H9 (cell line): Measurements from ENCODE around the gene UPF3B. TPM values are rescaled to one million over a fixed set of nuclear protein-coding genes. Genes with fewer than 3 reads are reported as not detected.
A peak's percentile ranks its signal among the peaks of the same experiment; 100 is the strongest.

Experiments
- DNase-seq: peaks from one replicate; pipeline ENCODE4 v3.0.0-alpha.2; 2017
- H2AFZ ChIP-seq: one replicate; pipeline ENCODE4 v1.6.1; 2013; ENCODE audit warnings: mild to moderate bottlenecking, low read length, control low read depth, moderate library complexity
- H2AK5ac ChIP-seq: 2 replicates; pipeline ENCODE4 v1.6.1; 2013; ENCODE audit warnings: low read length, control low read depth, mixed read lengths; ENCODE audit not compliant: insufficient read length
- H2BK120ac ChIP-seq: one replicate; pipeline ENCODE4 v1.6.1; 2013; ENCODE audit warnings: low read depth, mild to moderate bottlenecking, low read length, control low read depth, inconsistent platforms; ENCODE audit not compliant: poor library complexity, severe bottlenecking
- H2BK12ac ChIP-seq: 2 replicates; pipeline ENCODE4 v1.6.1; 2013; ENCODE audit warnings: low read length, control low read depth, mixed read lengths, low read depth; ENCODE audit not compliant: insufficient read length
- H2BK15ac ChIP-seq: 2 replicates; pipeline ENCODE4 v1.6.1; 2013; ENCODE audit warnings: low read depth, low read length, control low read depth
- H2BK20ac ChIP-seq: one replicate; pipeline ENCODE4 v1.6.1; 2013; ENCODE audit warnings: low read depth, mild to moderate bottlenecking, low read length, control low read depth, inconsistent platforms; ENCODE audit not compliant: poor library complexity, severe bottlenecking
- H2BK5ac ChIP-seq: 2 replicates; pipeline ENCODE4 v1.6.1; 2013; ENCODE audit warnings: low read length, control low read depth, mixed read lengths; ENCODE audit not compliant: insufficient read length
- H3K14ac ChIP-seq: 2 replicates; pipeline ENCODE4 v1.6.1; 2013; ENCODE audit warnings: low read length, control low read depth; ENCODE audit not compliant: insufficient read depth
- H3K18ac ChIP-seq: 2 replicates; pipeline ENCODE4 v1.6.1; 2013; ENCODE audit warnings: low read depth, mild to moderate bottlenecking, mixed read lengths, low read length, control low read depth; ENCODE audit not compliant: insufficient read length
- H3K23ac ChIP-seq: 2 replicates; pipeline ENCODE4 v1.6.1; 2013; ENCODE audit warnings: low read length, control low read depth, mixed read lengths, low read depth; ENCODE audit not compliant: insufficient read length
- H3K23me2 ChIP-seq: 2 replicates; pipeline ENCODE4 v1.6.1; 2013; ENCODE audit warnings: low read depth, mild to moderate bottlenecking, mixed read lengths, low read length, control low read depth; ENCODE audit not compliant: insufficient read length, poor library complexity, severe bottlenecking
- H3K27ac ChIP-seq: 2 replicates; pipeline ENCODE4 v1.5.1; 2013; ENCODE audit warnings: low read length, control low read depth, mixed read lengths, low read depth; ENCODE audit not compliant: insufficient read length
- H3K27me3 ChIP-seq: 2 replicates; pipeline ENCODE4 v1.6.1; 2013; ENCODE audit warnings: low read length, control low read depth, inconsistent platforms; ENCODE audit not compliant: insufficient read depth
- H3K4ac ChIP-seq: 2 replicates; pipeline ENCODE4 v1.6.1; 2013; ENCODE audit warnings: low read depth, mild to moderate bottlenecking, control low read depth, inconsistent platforms, low read length, moderate library complexity
- H3K4me1 ChIP-seq: 2 replicates; pipeline ENCODE4 v1.6.1; 2013; ENCODE audit warnings: low read length, control low read depth, inconsistent platforms; ENCODE audit not compliant: insufficient read depth
- H3K4me2 ChIP-seq: 2 replicates; pipeline ENCODE4 v1.6.1; 2013; ENCODE audit warnings: low read length, control low read depth, mixed read lengths; ENCODE audit not compliant: insufficient read length, insufficient read depth
- H3K56ac ChIP-seq: 2 replicates; pipeline ENCODE4 v1.6.1; 2013; ENCODE audit warnings: low read depth, mild to moderate bottlenecking, mixed read lengths, low read length, control low read depth; ENCODE audit not compliant: insufficient read length
- H3K79me1 ChIP-seq: 2 replicates; pipeline ENCODE4 v1.6.1; 2013; ENCODE audit warnings: low read depth, mild to moderate bottlenecking, moderate library complexity, low read length, control low read depth, inconsistent platforms; ENCODE audit not compliant: insufficient read depth, poor library complexity, severe bottlenecking
- H3K79me2 ChIP-seq: 2 replicates; pipeline ENCODE4 v1.6.1; 2013; ENCODE audit warnings: low read length, control low read depth, inconsistent platforms; ENCODE audit not compliant: insufficient read depth
- H3K9ac ChIP-seq: 2 replicates; pipeline ENCODE4 v1.6.1; 2013; ENCODE audit warnings: low read length, control low read depth, mixed read lengths; ENCODE audit not compliant: insufficient read length; ENCODE audit errors: extremely low read depth
- H3K9me3 ChIP-seq: one replicate; pipeline ENCODE4 v1.6.1; 2013; ENCODE audit warnings: low read depth, low read length, inconsistent platforms; ENCODE audit not compliant: control insufficient read depth
- H3T11ph ChIP-seq: one replicate; pipeline ENCODE4 v1.6.1; 2013; ENCODE audit warnings: mild to moderate bottlenecking, low read length, control low read depth, inconsistent platforms
- H4K20me1 ChIP-seq: one replicate; pipeline ENCODE4 v1.6.1; 2013; ENCODE audit not compliant: control insufficient read depth, insufficient read length, insufficient read depth
- H4K5ac ChIP-seq: 2 replicates; pipeline ENCODE4 v1.6.1; 2013; ENCODE audit warnings: low read depth, mild to moderate bottlenecking, mixed read lengths, low read length, control low read depth; ENCODE audit not compliant: insufficient read length
- H4K8ac ChIP-seq: replicated peaks from 2 replicates; pipeline ENCODE4 v1.6.1; 2013; ENCODE audit warnings: low read length, control low read depth, mixed read lengths, low read depth; ENCODE audit not compliant: insufficient read length
- H4K91ac ChIP-seq: 2 replicates; pipeline ENCODE4 v1.6.1; 2013; ENCODE audit warnings: low read depth, mild to moderate bottlenecking, moderate library complexity, mixed read lengths, low read length, control low read depth; ENCODE audit not compliant: insufficient read length
- H3K27ac Mint-ChIP-seq, 3 experiments: 2 replicates in 2 of 3; 3 replicates in 1 of 3; pipeline ENCODE4 v1.8.0; 2020 to 2021; ENCODE audit warnings: mixed read lengths in 3 of 3, mild to moderate bottlenecking in 1 of 3, moderate library complexity in 1 of 3
- H3K27me3 Mint-ChIP-seq: 2 replicates; pipeline ENCODE4 v1.8.0; 2021; ENCODE audit warnings: low read depth, mild to moderate bottlenecking, moderate library complexity, mixed read lengths
- H3K36me3 Mint-ChIP-seq, 3 experiments: 2 replicates in 2 of 3; 3 replicates in 1 of 3; pipeline ENCODE4 v1.8.0; 2020 to 2021; ENCODE audit warnings: low read depth in 3 of 3, mixed read lengths in 3 of 3; ENCODE audit not compliant: insufficient read depth in 1 of 3
- H3K4me1 Mint-ChIP-seq, 2 experiments: 2 replicates each; pipeline ENCODE4 v1.8.0; 2020; ENCODE audit warnings: mixed read lengths in 2 of 2
- H3K4me3 Mint-ChIP-seq, 2 experiments: 2 replicates in 1 of 2; 3 replicates in 1 of 2; pipeline ENCODE4 v1.8.0; 2020 to 2021; ENCODE audit warnings: mild to moderate bottlenecking in 2 of 2, mixed read lengths in 2 of 2, moderate library complexity in 1 of 2
- H3K9me3 Mint-ChIP-seq, 2 experiments: 2 replicates in 1 of 2; 3 replicates in 1 of 2; pipeline ENCODE4 v1.8.0; 2020; ENCODE audit warnings: mild to moderate bottlenecking in 2 of 2, mixed read lengths in 2 of 2, moderate library complexity in 1 of 2
- CTCF ChIP-seq: fragments of 200-600 bp; sonication (generic); conservative IDR thresholded peaks from 3 replicates; pipeline ENCODE4 v1.8.0; 2021; ENCODE audit warnings: antibody characterized with exemption, mild to moderate bottlenecking
- WGBS: extraction: QIAGEN DNeasy Blood & Tissue Kit; methylation state at CpG from one replicate; pipeline ENCODE4 v1.1.7; 2013; ENCODE audit warnings: missing lambda C conversion rate, low lambda C conversion rate, mixed read lengths; ENCODE audit not compliant: insufficient read length; ENCODE audit errors: extremely low coverage; 5-methylcytosine and 5-hydroxymethylcytosine counted together
- long read RNA-seq: library from polyadenylated mRNA; unstranded; transcript quantifications from one replicate; pipeline ENCODE4 v2.0.0, GENCODE V29; 2020
- total RNA-seq: library from RNA; stranded (reverse); gene quantifications from 2 replicates; pipeline ENCODE4 v1.2.1, GENCODE V29; 2021

UPF3B gene
- total RNA-seq: 29.8 and 31.5 TPM in 2 replicates
- long read RNA-seq, partial matches to known transcripts: 21 of 33 reads
- long read RNA-seq, other reads (novel, unspliced or antisense): 12 of 33 reads

GRCh38 chrX:119852382-119853353, at the start of gene UPF3B:
Gene UPF3B, minus strand, starts transcription at chrX:119852963. Its CDS starts 35 bp downstream, at chrX:119852928.
- H3T11ph ChIP-seq: peak within 1 kb of the TSS; percentile 47
- H2AK5ac ChIP-seq: no peak within 1 kb of the TSS
- H3K18ac ChIP-seq: peak within 1 kb of the TSS; percentile 92
- no peaks in the 10 kb centered on the region for H4K20me1 ChIP-seq
- DNase-seq: peak; percentile 98
- H4K5ac ChIP-seq: no peak within 1 kb of the TSS
- peaks cover 4% of the 10 kb centered on the region; the same call in 1 of the 2 replicates for H3K79me2 ChIP-seq
- Mint-ChIP-seq H3K4me3 (peak within 1 kb of the TSS; percentile 90 to 94), H3K36me3 (peaks cover 15 to 46% (median 40%) of the 10 kb centered on the region in 3 experiments), H3K27ac (peak within 1 kb of the TSS; percentile 98 to 99 (median 99)), H3K4me1 (peaks cover 3 to 4% of the 10 kb centered on the region in 2 experiments; a peak in 2 of 4 replicates), H3K9me3 (peaks cover 64 to 79% of the 10 kb centered on the region in 2 experiments), H3K27me3 (peaks cover 3% of the 10 kb centered on the region; the same call in 1 of the 2 replicates)
- no peak within 1 kb of the TSS for H3K56ac ChIP-seq
- peak within 1 kb of the TSS; percentile 97 for H3K9ac ChIP-seq
- H3K27me3 ChIP-seq: no peaks in the 10 kb centered on the region
- H3K23me2 ChIP-seq: peaks cover 4% of the 10 kb centered on the region
- H3K4me2 ChIP-seq: peak within 1 kb of the TSS; percentile 77
- no peak within 1 kb of the TSS for H4K91ac ChIP-seq
- no peak within 1 kb of the TSS for H3K23ac ChIP-seq
- no peak within 1 kb of the TSS for H2BK120ac ChIP-seq
- no peak for TF ChIP-seq CTCF
- 100% methylated on average over 2 of the region's 54 CpGs for WGBS
- peak within 1 kb of the TSS; percentile 65 for H2AFZ ChIP-seq
- H3K79me1 ChIP-seq: no peaks in the 10 kb centered on the region
- no peak within 1 kb of the TSS for H2BK15ac ChIP-seq
- H3K4ac ChIP-seq: no peak within 1 kb of the TSS; the same call in 1 of the 2 replicates
- H3K9me3 ChIP-seq: peaks cover 15% of the 10 kb centered on the region
- H2BK12ac ChIP-seq: no peak within 1 kb of the TSS
- H4K8ac ChIP-seq: no peak within 1 kb of the TSS
- H3K4me1 ChIP-seq: no peaks in the 10 kb centered on the region
- no peak within 1 kb of the TSS for H2BK20ac ChIP-seq
- no peak within 1 kb of the TSS for H2BK5ac ChIP-seq
- H3K27ac ChIP-seq: no peak within 1 kb of the TSS
- peak within 1 kb of the TSS; percentile 95 for H3K14ac ChIP-seq
